ENCODE measurements around the gene IGSF6.
"Not testable (repeated sequence)": the region's sequence is repeated elsewhere in the genome, so short reads cannot be mapped to it uniquely, and the experiment has no call there.

The IGSF6 gene

GRCh38 chr16:21651515-21651914, 893 bp downstream of the IGSF6 start:
- no peak for DNase-seq

- peak; percentile 19 for DNase-seq
Observed at GRCh38 chr16:21650521-21650920, 1.9 kb downstream of the IGSF6 start.

- DNase-seq, result not testable (repeated sequence)
Observed at GRCh38 chr16:21649826-21650406, 2.5 kb downstream of the IGSF6 start.

- no peak for DNase-seq
Observed at GRCh38 chr16:21647562-21648164, 4.7 kb downstream of the IGSF6 start.

- no peak for DNase-seq
Observed at GRCh38 chr16:21646721-21647561, 5.5 kb downstream of the IGSF6 start.

- no peak for DNase-seq
Observed at GRCh38 chr16:21646091-21646490, 6.3 kb downstream of the IGSF6 start.

- DNase-seq, result peak; percentile 16
Observed at GRCh38 chr16:21645261-21645721, 7.1 kb downstream of the IGSF6 start.

- DNase-seq, result no peak
Observed at GRCh38 chr16:21644674-21645073, 7.7 kb downstream of the IGSF6 start.

GRCh38 chr16:21643785-21644184, 8.6 kb downstream of the IGSF6 start:
- no peak for DNase-seq

- DNase-seq, result no peak
Observed at GRCh38 chr16:21642861-21643260, 9.5 kb downstream of the IGSF6 start.

GRCh38 chr16:21641916-21642315, 10.5 kb downstream of the IGSF6 start:
- DNase-seq, result no peak

- no peak for DNase-seq
Observed at GRCh38 chr16:21639493-21639892, 12.9 kb downstream of the IGSF6 start.

GRCh38 chr16:21638573-21638975, 13.8 kb downstream of the IGSF6 start:
- DNase-seq, result no peak

- DNase-seq, result no peak
Observed at GRCh38 chr16:21637032-21637968, 15.1 kb downstream of the IGSF6 start.

GRCh38 chr16:21635694-21636093, 16.7 kb downstream of the IGSF6 start:
- not testable (repeated sequence) for DNase-seq

- DNase-seq, result no peak
Observed at GRCh38 chr16:21634216-21634615, 18.2 kb downstream of the IGSF6 start.

- not testable (repeated sequence) for DNase-seq
Observed at GRCh38 chr16:21631951-21632575, 20.3 kb downstream of the IGSF6 start.

- not testable (repeated sequence) for DNase-seq
Observed at GRCh38 chr16:21631376-21631775, 21.0 kb downstream of the IGSF6 start.

- DNase-seq, result not testable (repeated sequence)
Observed at GRCh38 chr16:21630866-21631265, 21.5 kb downstream of the IGSF6 start.

- DNase-seq, result not testable (repeated sequence)
Observed at GRCh38 chr16:21629616-21630539, 22.5 kb downstream of the IGSF6 start.

- DNase-seq, result no peak
Observed at GRCh38 chr16:21628772-21629171, 23.6 kb downstream of the IGSF6 start.

Data from midbrain (tissue), 1 donor.